Activated T-cell treated with anti-CD3 and anti-CD28 coated beads for 48 hours (primary cell): ENCODE results near the gene GGT7.
"Not testable (repeated sequence)": the region's sequence is repeated elsewhere in the genome, so short reads cannot be mapped to it uniquely, and the experiment has no call there.

Experiments
- DNase-seq: peaks from one replicate; pipeline ENCODE4 v3.0.0-alpha.2; 2020; ENCODE audit warnings: low read depth

Gene GGT7

GRCh38 chr20:34872622-34873224 is at the start of gene GGT7:
GGT7 (minus strand) TSS chr20:34872856; CDS start chr20:34872815, 41 bp downstream.
- peak; percentile 88 for DNase-seq

- DNase-seq: no peak
Observed at GRCh38 chr20:34921436-34921835, 48.8 kb upstream of the GGT7 start.

GRCh38 chr20:34920055-34920454 is 47.4 kb upstream of the GGT7 start:
- no peak for DNase-seq

GRCh38 chr20:34916774-34917354 is 44.2 kb upstream of the GGT7 start:
- DNase-seq: no peak

- DNase-seq: no peak
Observed at GRCh38 chr20:34915749-34916455, 43.2 kb upstream of the GGT7 start.

- no peak for DNase-seq
Observed at GRCh38 chr20:34915131-34915530, 42.5 kb upstream of the GGT7 start.

- no peak for DNase-seq
Observed at GRCh38 chr20:34907616-34908469, 35.2 kb upstream of the GGT7 start.

- DNase-seq: no peak
Observed at GRCh38 chr20:34904202-34904621, 31.6 kb upstream of the GGT7 start.

- not testable (repeated sequence) for DNase-seq
Observed at GRCh38 chr20:34898731-34899130, 26.1 kb upstream of the GGT7 start.

GRCh38 chr20:34898129-34898528 is 25.5 kb upstream of the GGT7 start:
- DNase-seq: not testable (repeated sequence)

- no peak for DNase-seq
Observed at GRCh38 chr20:34896086-34896621, 23.5 kb upstream of the GGT7 start.

- DNase-seq: no peak
Observed at GRCh38 chr20:34895465-34895864, 22.8 kb upstream of the GGT7 start.

GRCh38 chr20:34894723-34895122 is 22.1 kb upstream of the GGT7 start:
- DNase-seq: no peak

- no peak for DNase-seq
Observed at GRCh38 chr20:34892671-34893070, 20.0 kb upstream of the GGT7 start.

- peak; percentile 7 for DNase-seq
Observed at GRCh38 chr20:34891166-34892062, 18.8 kb upstream of the GGT7 start.

- DNase-seq: no peak
Observed at GRCh38 chr20:34888468-34888867, 15.8 kb upstream of the GGT7 start.

- DNase-seq: no peak
Observed at GRCh38 chr20:34887023-34887422, 14.4 kb upstream of the GGT7 start.

GRCh38 chr20:34886122-34886521 is 13.5 kb upstream of the GGT7 start:
- no peak for DNase-seq

- DNase-seq: no peak
Observed at GRCh38 chr20:34884260-34884659, 11.6 kb upstream of the GGT7 start.

GRCh38 chr20:34883809-34884208 is 11.2 kb upstream of the GGT7 start:
- DNase-seq: no peak

- DNase-seq: no peak
Observed at GRCh38 chr20:34883087-34883688, 10.5 kb upstream of the GGT7 start.
